HL-60 (cell line): ENCODE results near the gene NKD1.

ENCODE experiments used
- CTCF ChIP-seq: IDR thresholded peaks from one replicate; pipeline ENCODE4 v1.5.1; 2011; ENCODE audit warnings: low read length, control low read depth, inconsistent platforms; ENCODE audit not compliant: insufficient read depth
- GABPA ChIP-seq: IDR thresholded peaks from 2 replicates; pipeline ENCODE4 v1.6.1; 2012; ENCODE audit warnings: low read depth
- POLR2AphosphoS5 ChIP-seq: IDR thresholded peaks from 2 replicates; pipeline ENCODE4 v1.6.1; 2012; ENCODE audit warnings: low read depth

GRCh38 chr16:50583211-50583610, 35.0 kb downstream of the NKD1 start:
- TF ChIP-seq POLR2AphosphoS5 (no peak), CTCF (no peak), GABPA (no peak)
